Measurements from ENCODE around the gene OSTF1. TPM values are rescaled to one million over a fixed set of nuclear protein-coding genes. Genes with fewer than 3 reads are reported as not detected.
A peak's percentile ranks its signal among the peaks of the same experiment; 100 is the strongest.

Gene OSTF1
- total RNA-seq, 4 donors from 2014 or later, result 3.3 to 54.4 (median 32.2) TPM

DNA sequence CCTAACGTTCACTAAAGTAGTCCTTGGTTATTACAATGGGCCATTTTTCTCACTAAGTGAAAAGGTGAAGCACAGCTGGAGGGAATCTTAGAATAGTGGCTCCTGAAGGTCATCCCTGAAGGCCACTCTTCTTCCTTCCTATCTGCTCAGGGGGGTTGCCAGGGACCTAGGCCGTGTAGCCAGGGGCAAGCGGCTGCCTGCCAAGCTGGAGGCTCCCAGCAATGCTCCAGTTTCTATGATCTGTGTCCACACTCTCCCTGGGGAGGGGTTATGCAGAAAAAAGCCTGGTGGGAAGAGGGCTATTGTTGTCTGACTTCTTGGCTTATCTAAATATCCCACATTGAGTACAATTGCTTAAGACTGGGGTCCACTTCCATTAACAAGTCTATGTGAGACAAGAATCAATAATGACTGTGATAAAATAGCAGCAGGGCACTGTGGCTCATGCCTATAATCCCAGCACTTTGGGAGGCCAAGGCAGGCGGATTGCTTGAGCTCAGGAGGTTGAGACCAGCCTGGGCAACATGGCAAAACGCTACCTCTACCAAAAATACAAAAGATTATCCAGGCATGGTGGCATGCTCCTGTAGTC, 4.1 kb upstream of the OSTF1 start:
- no peaks in the 10 kb centered on the region for H3K27me3 ChIP-seq
- no peak overlapping the region for H3K27ac ChIP-seq
- H3K4me3 ChIP-seq, result no peak overlapping the region
- no peaks in the 10 kb centered on the region for H3K36me3 ChIP-seq
- H3K4me1 ChIP-seq, result peaks cover 0 to 5% of the 10 kb centered on the region in 2 donors
- DNase-seq, result no peak
- no peak for TF ChIP-seq CTCF (IDR thresholded peaks at IDR 0.05)
- TF ChIP-seq POLR2A (IDR thresholded peaks at IDR 0.05), result no peak
- H3K9me3 ChIP-seq, result no peaks in the 10 kb centered on the region
- intact Hi-C loops (cut with DNase I; ENCODE audit: low total_unique reads), result loop anchor here (10.0 kb wide), 1 partner anchor 129 kb away; the partner anchor contains the start of gene C9orf40

GRCh38 chr9:75085640-75086039, 2.7 kb upstream of the OSTF1 start:
- Histone ChIP-seq H3K27ac (no peak overlapping the region), H3K27me3 (no peaks in the 10 kb centered on the region), H3K36me3 (no peaks in the 10 kb centered on the region), H3K4me1 (peaks cover 0 to 9% of the 10 kb centered on the region in 2 donors), H3K9me3 (no peaks in the 10 kb centered on the region), H3K4me3 (no peak overlapping the region)
- intact Hi-C loops (cut with DNase I; ENCODE audit: low total_unique reads), result loop anchor here (10.0 kb wide), 1 partner anchor 131 kb away; the partner anchor contains the start of gene C9orf40
- DNase-seq, result no peak
- TF ChIP-seq CTCF (IDR thresholded peaks at IDR 0.05) (no peak), POLR2A (IDR thresholded peaks at IDR 0.05) (no peak)

DNA sequence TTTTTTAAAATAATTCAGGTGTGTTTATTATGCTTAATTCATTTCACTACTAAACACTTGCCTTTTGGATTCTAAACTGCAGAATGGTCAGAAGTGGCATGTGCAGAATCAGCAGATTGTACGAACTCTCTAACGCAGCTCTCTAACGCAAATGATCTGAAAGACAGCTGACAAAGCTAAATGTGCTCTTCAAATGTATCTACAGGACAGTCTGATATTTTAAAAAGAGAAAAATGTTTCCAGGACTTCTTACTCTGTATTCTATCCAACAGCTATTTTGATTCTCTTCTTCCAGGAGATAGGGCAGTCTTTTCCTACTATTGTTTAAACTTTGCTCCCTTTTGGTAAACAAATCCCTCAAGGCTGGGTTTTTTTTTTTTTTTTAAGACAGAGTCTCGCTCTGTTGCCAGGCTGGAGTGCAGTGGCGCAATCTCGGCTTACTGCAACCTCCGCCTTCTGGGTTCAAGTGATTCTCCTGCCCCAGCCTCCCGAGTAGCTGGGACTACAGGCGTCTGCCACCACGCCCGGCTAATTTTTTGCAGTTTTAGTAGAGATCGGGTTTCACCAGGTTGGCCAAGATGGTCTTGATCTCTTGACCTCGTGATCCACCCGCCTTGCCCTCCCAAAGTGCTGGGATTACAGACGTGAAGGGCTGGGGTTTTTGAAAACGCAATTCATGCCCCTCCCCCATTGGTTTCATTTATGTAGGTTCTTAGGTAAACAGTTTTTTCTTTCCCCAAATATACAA, 1.6 kb upstream of the OSTF1 start:
- peak overlapping the region; percentile 93 to 96 for H3K27ac ChIP-seq
- TF ChIP-seq POLR2A (IDR thresholded peaks at IDR 0.05) (no peak), CTCF (IDR thresholded peaks at IDR 0.05) (no peak)
- H3K36me3 ChIP-seq, result no peaks in the 10 kb centered on the region
- peaks cover 0 to 9% of the 10 kb centered on the region in 2 donors for H3K4me1 ChIP-seq
- DNase-seq, result peak; percentile 26 to 32
- no peaks in the 10 kb centered on the region for H3K9me3 ChIP-seq
- peak overlapping the region; percentile 90 to 96 for H3K4me3 ChIP-seq
- intact Hi-C loops (cut with DNase I; ENCODE audit: low total_unique reads), result loop anchor here (10.0 kb wide), 1 partner anchor 132 kb away; the partner anchor contains the start of gene C9orf40
- H3K27me3 ChIP-seq, result no peaks in the 10 kb centered on the region

DNA sequence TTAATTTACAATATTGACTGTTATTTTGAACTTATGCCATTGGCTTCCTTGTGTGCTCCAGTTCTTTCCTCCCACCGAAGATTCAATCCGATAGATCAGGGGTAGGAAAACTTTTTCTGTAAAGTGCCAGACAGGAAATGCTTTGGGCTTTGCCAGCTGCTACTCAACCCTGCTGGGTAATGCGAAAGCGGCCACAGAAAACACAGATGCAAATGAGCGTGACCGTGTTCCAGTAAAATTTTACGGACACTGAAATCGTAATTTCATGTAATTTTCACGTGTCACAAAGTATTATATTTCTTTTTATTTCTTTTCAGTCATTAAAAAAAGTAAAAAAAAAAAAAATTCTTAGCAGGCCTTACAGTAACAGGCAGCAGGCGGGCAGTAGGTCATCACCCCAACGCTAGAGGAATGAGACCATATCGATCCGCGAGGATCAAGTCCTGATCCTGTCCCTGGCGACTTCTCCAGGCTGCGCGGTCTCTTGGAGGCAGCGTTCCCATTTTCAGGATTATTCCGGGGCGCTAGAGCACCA, 958 bp upstream of the OSTF1 start:
- no peak for TF ChIP-seq CTCF (IDR thresholded peaks at IDR 0.05)
- no peak for TF ChIP-seq POLR2A (IDR thresholded peaks at IDR 0.05)
- peaks cover 0 to 9% of the 10 kb centered on the region in 2 donors for H3K4me1 ChIP-seq
- peak overlapping the region; percentile 90 to 96 for H3K4me3 ChIP-seq
- intact Hi-C loops (cut with DNase I; ENCODE audit: low total_unique reads), result loop anchor here (10.0 kb wide), 1 partner anchor 133 kb away; the partner anchor contains the start of gene C9orf40
- peak overlapping the region; percentile 93 to 96 for H3K27ac ChIP-seq
- no peaks in the 10 kb centered on the region for H3K9me3 ChIP-seq
- no peaks in the 10 kb centered on the region for H3K36me3 ChIP-seq
- no peaks in the 10 kb centered on the region for H3K27me3 ChIP-seq
- peak in 1 of 2 donors; percentile 33 for DNase-seq

Data from uterus (tissue), 4 donors.